Adrenal gland (tissue), 12 donors: ENCODE data around the gene SLC35F1. TPM values are rescaled to one million over a fixed set of nuclear protein-coding genes. Genes with fewer than 3 reads are reported as not detected.

Source experiments
- DNase-seq, 7 donors: peaks; one replicate each; pipeline ENCODE4 v3.0.0-alpha.2; 2019 to 2020
- H3K27ac ChIP-seq, 5 donors: fragments of 200-600 bp; sonication (generic) in 4 of 5; 1 replicate in 3 of 5; 2 replicates in 2 of 5; pipeline versions ENCODE4 v1.5.1 to v1.8.0; 2016 to 2020; ENCODE audit warnings: mild to moderate bottlenecking in 1 of 5
- H3K27me3 ChIP-seq: fragments of 200-600 bp; 2 replicates; pipeline ENCODE4 v1.8.0; 2021
- H3K36me3 ChIP-seq, 2 donors: fragments of 200-600 bp; replicated peaks in 1 of 2; 1 replicate in 1 of 2; 2 replicates in 1 of 2; pipeline versions ENCODE4 v1.5.1 to v1.8.0; 2018 to 2022
- H3K4me1 ChIP-seq, 2 donors: fragments of 200-600 bp; replicated peaks in 1 of 2; 1 replicate in 1 of 2; 2 replicates in 1 of 2; pipeline versions ENCODE4 v1.5.1 to v1.8.0; 2018 to 2021
- H3K4me3 ChIP-seq, 4 donors: fragments of 200-600 bp; sonication (generic) in 3 of 4; one replicate each; pipeline ENCODE4 v1.5.1; 2016 to 2018
- H3K9me3 ChIP-seq, 3 donors: fragments of 200-600 bp; sonication (generic) in 1 of 3; replicated peaks in 1 of 3; 1 replicate in 2 of 3; 2 replicates in 1 of 3; pipeline versions ENCODE4 v1.5.1 to v1.8.0; 2016 to 2021
- CTCF ChIP-seq, 6 experiments: fragments of 450-650 bp in 4 of 6; fragments of 200-600 bp in 2 of 6; sonication (generic) in 1 of 6; IDR thresholded peaks; 1 replicate in 5 of 6; 2 replicates in 1 of 6; pipeline versions ENCODE4 v1.5.1 to v1.8.0; 2016 to 2021; ENCODE audit warnings: antibody characterized with exemption in 6 of 6, mild to moderate bottlenecking in 2 of 6, moderate library complexity in 1 of 6
- POLR2A ChIP-seq, 2 donors: fragments of 450-650 bp; IDR thresholded peaks; one replicate each; pipeline ENCODE4 v1.6.1; 2017; ENCODE audit warnings: antibody characterized with exemption in 2 of 2, mild to moderate bottlenecking in 2 of 2, moderate library complexity in 1 of 2
- WGBS, 4 donors: extraction: QIAGEN DNeasy Blood & Tissue Kit in 2 of 4; methylation state at CpG; one replicate each; pipeline versions ENCODE4 v1.1.5 to v1.1.7; 2013 to 2017; 5-methylcytosine and 5-hydroxymethylcytosine counted together
- intact Hi-C, 2 donors: fragments of 100-400 bp; cut with DNase I; formaldehyde crosslinking; loops; one replicate each; pipeline versions ENCODE4 v1.14.1 to v1.15.0; 2022 to 2023
- polyA plus RNA-seq, 3 donors: library from polyadenylated mRNA; stranded (reverse); fragments of 200-250 nt in 2 of 3; fragments of 350-450 nt in 1 of 3; fragmentation: Illumina TruSeq in 1 of 3; extraction: RNeasy Lipid Tissue Mini Kit (QIAGEN cat#74804) in 1 of 3; gene quantifications; one replicate each; pipeline ENCODE4 v1.2.3, GENCODE V29; 2013 to 2014
- total RNA-seq, 9 donors: library from RNA; depleted of rRNA in 4 of 9; stranded (reverse); fragments of >200 nt in 4 of 9; fragments of 120-200 nt in 1 of 9; fragmentation: NEBNext Ultra II Directional in 1 of 9; extraction: Animal tissue kit (Norgen Biotek cat#: 25700) in 1 of 9; gene quantifications; one replicate each; pipeline versions ENCODE4 v1.1.0 to v1.2.4, GENCODE V29; 2013 to 2023
- donor health status: healthy with polysubstance abuse.
- donor health status: Bipolar disorder and iron deficiency.
- donor health status: DM: yes; HTN: yes; CAD: no.
- donor health status: DM: no; HTN: no; CAD: no.
- donor health status: DM: no; HTN: no; CAD: no.
- donor health status: DM: yes; HTN: yes; CAD: no.

Gene SLC35F1
- total and polyA plus RNA-seq, 12 donors = 0.32 to 4.0 (median 1.7) TPM

GRCh38 chr6:118350881-118351430 is 443.9 kb downstream of the SLC35F1 start:
- H3K27me3 ChIP-seq = no peaks in the 10 kb centered on the region
- no peaks in the 10 kb centered on the region for H3K9me3 ChIP-seq
- H3K27ac ChIP-seq = no peak overlapping the region
- 86 to 88% (median 87%) methylated on average over 5 of the region's 5 CpGs for WGBS, 4 donors
- TF ChIP-seq CTCF (IDR thresholded peaks at IDR 0.05) (no peak), POLR2A (IDR thresholded peaks at IDR 0.05) (no peak)
- DNase-seq = no peak
- no peaks in the 10 kb centered on the region for H3K4me1 ChIP-seq
- no peak overlapping the region for H3K4me3 ChIP-seq
- intact Hi-C loops = no loop called here
- no peaks in the 10 kb centered on the region for H3K36me3 ChIP-seq

DNA sequence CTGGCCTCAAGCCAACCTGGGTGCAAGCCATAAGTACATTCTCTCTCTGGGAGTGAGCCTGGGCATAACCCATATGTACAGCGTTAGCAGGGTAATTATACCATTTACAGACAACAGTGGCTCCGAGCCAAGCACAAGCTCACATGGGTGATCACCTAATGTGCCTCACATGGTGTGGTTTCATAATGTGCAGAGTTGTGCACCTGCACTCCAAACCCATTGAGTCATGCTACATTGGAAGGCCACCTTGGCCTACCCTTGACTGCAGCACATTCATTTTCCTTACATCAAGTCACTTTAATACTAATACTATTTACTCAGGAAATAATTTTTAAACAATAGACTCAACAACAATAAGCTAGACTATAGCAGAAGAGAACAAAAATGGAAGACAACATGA is 446.5 kb downstream of the SLC35F1 start:
- Histone ChIP-seq H3K27ac (no peak overlapping the region), H3K27me3 (no peaks in the 10 kb centered on the region), H3K9me3 (no peaks in the 10 kb centered on the region), H3K4me3 (no peak overlapping the region), H3K4me1 (no peaks in the 10 kb centered on the region), H3K36me3 (no peaks in the 10 kb centered on the region)
- intact Hi-C loops = no loop called here
- no peak for DNase-seq
- TF ChIP-seq POLR2A (IDR thresholded peaks at IDR 0.05) (no peak), CTCF (IDR thresholded peaks at IDR 0.05) (no peak)
- 79 to 100% (median 92%) methylated on average over 2 of the region's 2 CpGs for whole genome bisulfite sequencing, 4 donors

DNA sequence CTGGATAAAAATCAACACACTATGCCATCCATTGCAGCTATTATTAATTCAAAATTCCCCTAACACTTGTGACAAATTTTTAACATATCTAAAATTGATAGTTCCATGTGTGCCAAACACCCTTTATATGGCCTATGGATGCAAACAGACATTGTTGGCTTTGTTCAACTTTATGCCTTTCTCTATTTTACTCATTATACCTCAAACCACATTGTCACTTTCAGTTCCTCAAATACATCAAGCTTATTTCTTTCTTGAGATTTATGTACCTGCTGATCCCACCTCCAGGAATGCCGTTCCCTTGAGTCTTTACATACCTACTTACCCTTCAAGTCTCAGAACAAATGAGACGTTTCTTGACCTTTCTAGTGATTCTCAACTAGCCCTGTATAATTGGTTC is 447.6 kb downstream of the SLC35F1 start:
- H3K4me1 ChIP-seq = no peaks in the 10 kb centered on the region
- H3K9me3 ChIP-seq = no peaks in the 10 kb centered on the region
- H3K4me3 ChIP-seq = no peak overlapping the region
- WGBS, 4 donors = 83 to 88% (median 87%) methylated on average over 2 of the region's 2 CpGs
- no peak overlapping the region for H3K27ac ChIP-seq
- no peak for TF ChIP-seq POLR2A (IDR thresholded peaks at IDR 0.05)
- TF ChIP-seq CTCF (IDR thresholded peaks at IDR 0.05) = no peak
- H3K36me3 ChIP-seq = no peaks in the 10 kb centered on the region
- H3K27me3 ChIP-seq = no peaks in the 10 kb centered on the region
- intact Hi-C loops = no loop called here
- no peak for DNase-seq

DNA sequence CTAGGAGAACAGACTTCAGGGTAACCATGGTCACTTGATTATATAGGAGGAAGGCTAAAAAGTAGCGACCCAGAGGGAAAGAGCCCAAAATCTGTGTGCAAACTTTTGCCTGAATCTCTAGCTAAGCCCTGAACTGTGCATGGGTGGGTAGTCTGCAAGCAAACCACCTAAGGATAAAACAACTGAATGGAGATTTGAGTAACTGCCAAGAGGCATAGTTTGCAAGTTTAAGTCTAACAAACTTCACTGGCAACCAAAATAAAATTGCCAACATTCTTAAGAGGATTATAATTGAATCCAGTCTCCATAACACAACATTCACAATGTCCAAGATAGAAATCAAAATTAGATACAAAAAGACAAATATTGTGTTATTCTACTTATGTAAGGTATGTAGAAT is 449.0 kb downstream of the SLC35F1 start:
- no peak for DNase-seq
- Histone ChIP-seq H3K9me3 (peaks cover 0 to 3% (median 0%) of the 10 kb centered on the region in 3 donors), H3K4me1 (no peaks in the 10 kb centered on the region), H3K27me3 (no peaks in the 10 kb centered on the region), H3K27ac (no peak overlapping the region), H3K36me3 (no peaks in the 10 kb centered on the region), H3K4me3 (no peak overlapping the region)
- intact Hi-C loops = no loop called here
- 76 to 89% (median 80%) methylated on average over 1 of the region's 1 CpG for WGBS, 4 donors
- no peak for TF ChIP-seq CTCF (IDR thresholded peaks at IDR 0.05)
- no peak for TF ChIP-seq POLR2A (IDR thresholded peaks at IDR 0.05)
